HepG2 (cell line): ENCODE results near the gene EPHA2. TPM values are rescaled to one million over a fixed set of nuclear protein-coding genes. Genes with fewer than 3 reads are reported as not detected.

ENCODE experiments used
- ATAC-seq: fragments of 200-7000 bp; cut with Tn5 transposase; 3 replicates; pipeline ENCODE4 v1.9.1; 2020; ENCODE audit warnings: mild to moderate bottlenecking, moderate library complexity
- BruUV-seq: library from RNA; stranded (reverse); fragments of 400-500 nt; replicated peaks from 2 replicates; lab custom pipeline; 2021; lab: Mats Ljungman, UMichigan
- CTCF ChIA-PET: fragments of 300-600 bp; formaldehyde crosslinking; extraction: SDS; loops from one replicate; lab custom pipeline; 2021; ENCODE audit warnings: low total read pairs, inconsistent platforms, low intra/inter-chr PET ratio; lab: Yijun Ruan, JAX
- POLR2A ChIA-PET: fragments of 350-600 bp; sonication (Branson Sonifier 250); formaldehyde crosslinking; loops from one replicate; lab custom pipeline; 2020; ENCODE audit warnings: antibody characterized with exemption, inconsistent platforms; lab: Yijun Ruan, JAX
- DNase-seq: peaks from one replicate; pipeline ENCODE4 v3.0.0-alpha.2; 2015; ENCODE audit warnings: low spot score
- FAIRE-seq: peaks from 3 replicates; lab custom pipeline; 2011; peaks lifted over from hg19 to GRCh38; lab: Jason Lieb, UNC
- H2AFZ ChIP-seq: one replicate; pipeline ENCODE4 v1.6.1; 2011; ENCODE audit warnings: low read length, inconsistent platforms
- H3K27ac ChIP-seq: fragments of 300-600 bp; 3 replicates; pipeline ENCODE4 v1.8.0; 2011; ENCODE audit warnings: mixed run types, mild to moderate bottlenecking, mixed read lengths, low read length, inconsistent platforms; ENCODE audit not compliant: insufficient read depth; ENCODE audit errors: extremely low read length
- H3K27me3 ChIP-seq, 2 experiments: fragments of 200-600 bp in 1 of 2; 2 replicates in 1 of 2; 3 replicates in 1 of 2; pipeline versions ENCODE4 v1.6.0 to v1.8.0; 2011; ENCODE audit warnings: low read length in 2 of 2, mild to moderate bottlenecking in 2 of 2, moderate library complexity in 2 of 2, inconsistent platforms in 1 of 2; ENCODE audit not compliant: insufficient read depth in 2 of 2, control insufficient read depth in 1 of 2
- H3K36me3 ChIP-seq, 2 experiments: fragments of 200-600 bp in 1 of 2; replicated peaks in 1 of 2; 2 replicates in 1 of 2; 3 replicates in 1 of 2; pipeline versions ENCODE4 v1.5.1 to v1.8.0; 2011; ENCODE audit warnings: low read length in 2 of 2, inconsistent platforms in 1 of 2; ENCODE audit not compliant: insufficient read depth in 2 of 2, control insufficient read depth in 1 of 2
- H3K4me1 ChIP-seq: 2 replicates; pipeline ENCODE4 v1.5.1; 2012; ENCODE audit warnings: low read length, inconsistent platforms; ENCODE audit not compliant: insufficient read depth
- H3K4me2 ChIP-seq: 2 replicates; pipeline ENCODE4 v1.6.0; 2011; ENCODE audit warnings: low read depth, low read length, inconsistent platforms
- H3K4me3 ChIP-seq, 3 experiments: fragments of 200-600 bp in 1 of 3; sonication (generic), shearing (Covaris generic) in 1 of 3; replicated peaks in 1 of 3; 2 replicates each; pipeline ENCODE4 v1.5.1; 2011 to 2016; ENCODE audit warnings: low read length in 3 of 3, inconsistent platforms in 2 of 3, low read depth in 2 of 3, mild to moderate bottlenecking in 2 of 3, control low read depth in 1 of 3, mixed read lengths in 1 of 3; ENCODE audit not compliant: insufficient read depth in 1 of 3
- H3K79me2 ChIP-seq: one replicate; pipeline ENCODE4 v1.6.1; 2011; ENCODE audit warnings: low read length, inconsistent platforms; ENCODE audit not compliant: insufficient read depth
- H3K9ac ChIP-seq: 2 replicates; pipeline ENCODE4 v1.6.0; 2011; ENCODE audit warnings: mild to moderate bottlenecking, low read depth, low read length, inconsistent platforms; ENCODE audit not compliant: insufficient read depth
- H3K9me3 ChIP-seq: 2 replicates; pipeline ENCODE4 v1.5.1; 2012; ENCODE audit warnings: mild to moderate bottlenecking, low read length
- H4K20me1 ChIP-seq: 2 replicates; pipeline ENCODE4 v1.6.0; 2011; ENCODE audit warnings: inconsistent platforms, mild to moderate bottlenecking, low read length, moderate library complexity; ENCODE audit not compliant: insufficient read depth
- ATF3 ChIP-seq: sonication (generic); formaldehyde crosslinking; IDR thresholded peaks from 2 replicates; pipeline ENCODE4 v1.4.0; 2020; ENCODE audit warnings: missing genetic modification reagents
- CBX1 ChIP-seq: IDR thresholded peaks from one replicate; pipeline ENCODE4 v1.6.1; 2016; ENCODE audit warnings: antibody characterized with exemption, low read depth
- CC2D1A ChIP-seq: sonication (generic); formaldehyde crosslinking; IDR thresholded peaks from 2 replicates; pipeline ENCODE4 v1.8.1; 2023; ENCODE audit warnings: mild to moderate bottlenecking, missing genetic modification reagents
- FOXC1 ChIP-seq: sonication (generic); formaldehyde crosslinking; IDR thresholded peaks from 2 replicates; pipeline ENCODE4 v1.8.0; 2022; ENCODE audit warnings: mild to moderate bottlenecking, missing genetic modification reagents, borderline replicate concordance
- HCFC1 ChIP-seq: fragments of 150-350 bp; IDR thresholded peaks from 2 replicates; pipeline ENCODE4 v1.6.1; 2014; ENCODE audit warnings: low read depth, low read length
- KLF16 ChIP-seq, 2 experiments: sonication (generic) in 1 of 2; formaldehyde crosslinking in 1 of 2; IDR thresholded peaks; 2 replicates each; pipeline versions ENCODE4 v1.6.1 to v1.8.0; 2016 to 2023; ENCODE audit warnings: missing genetic modification reagents in 2 of 2, missing compliant biosample characterization in 1 of 2
- NR0B2 ChIP-seq: sonication (generic); formaldehyde crosslinking; IDR thresholded peaks from 2 replicates; pipeline ENCODE4 v1.4.0; 2020; ENCODE audit warnings: mild to moderate bottlenecking, missing genetic modification reagents
- POGZ ChIP-seq: sonication (generic); formaldehyde crosslinking; IDR thresholded peaks from 2 replicates; pipeline ENCODE4 v1.4.0; 2020; ENCODE audit warnings: mild to moderate bottlenecking, missing genetic modification reagents
- RCOR2 ChIP-seq: IDR thresholded peaks from 2 replicates; pipeline ENCODE4 v1.6.1; 2016; ENCODE audit warnings: missing biosample characterization, missing genetic modification reagents
- SNAI1 ChIP-seq: sonication (generic); formaldehyde crosslinking; IDR thresholded peaks from 2 replicates; pipeline ENCODE4 v1.5.0; 2020; ENCODE audit warnings: mild to moderate bottlenecking, missing genetic modification reagents, borderline replicate concordance
- TCF7L2 ChIP-seq: IDR thresholded peaks from 2 replicates; pipeline ENCODE4 v1.6.1; 2011; ENCODE audit warnings: mild to moderate bottlenecking, low read depth, low read length, moderate library complexity
- U2AF2 ChIP-seq: fragments of 200-400 bp; formaldehyde crosslinking; IDR thresholded peaks from 2 replicates; pipeline ENCODE4 v1.6.1; 2017; ENCODE audit warnings: low read depth, mild to moderate bottlenecking, low read length
- ZNF549 ChIP-seq: sonication (generic); formaldehyde crosslinking; IDR thresholded peaks from 2 replicates; pipeline ENCODE4 v1.5.0; 2020; ENCODE audit warnings: missing genetic modification reagents
- ZNF879 ChIP-seq: sonication (generic); formaldehyde crosslinking; IDR thresholded peaks from 2 replicates; pipeline ENCODE4 v1.8.1; 2023; ENCODE audit warnings: missing genetic modification reagents
- WGBS: methylation state at CpG from one replicate; pipeline ENCODE4 v1.1.6; 2017; ENCODE audit warnings: low lambda C conversion rate; 5-methylcytosine and 5-hydroxymethylcytosine counted together
- in situ Hi-C: cut with HindIII; loops from 2 replicates; pipeline ENCODE4 v1.10.0; 2017; ENCODE audit warnings: low pct_unique_long_range_greater_than_20kb; ENCODE audit not compliant: extremely low pct_ligation_motif_present
- intact Hi-C: fragments of 100-400 bp; cut with micrococcal nuclease; formaldehyde crosslinking; loops from one replicate; pipeline ENCODE4 v1.10.0; 2022; ENCODE audit not compliant: unreplicated experiment
- polyA plus RNA-seq, 8 experiments: library from polyadenylated mRNA; depleted of rRNA in 3 of 8; stranded (reverse) in 7 of 8; unstranded in 1 of 8; fragments of >200 nt; fragmentation: Illumina TruSeq in 4 of 8; extraction: Trizol in 4 of 8; gene quantifications; 2 replicates each; pipeline versions ENCODE4 v1.2.1 to v1.2.3, GENCODE V29; 2011 to 2016; ENCODE audit warnings: low read depth in 4 of 8, missing spikeins in 1 of 8, mixed read lengths in 1 of 8; ENCODE audit not compliant: insufficient read depth in 1 of 8
- total RNA-seq, 5 experiments: library from RNA; depleted of rRNA; stranded (reverse); fragments of >200 nt; fragmentation: Illumina TruSeq; extraction: Trizol; gene quantifications; 2 replicates each; pipeline ENCODE4 v1.2.3, GENCODE V29; 2016; ENCODE audit warnings: low read depth in 1 of 5
- TF ChIP-seq, protein P1 (sequence below): sonication (generic); formaldehyde crosslinking; IDR thresholded peaks from 2 replicates; pipeline ENCODE4 v1.4.0; 2020; ENCODE audit warnings: mild to moderate bottlenecking, missing genetic modification reagents
- TF ChIP-seq, protein P2 (sequence below): sonication (generic); formaldehyde crosslinking; IDR thresholded peaks from 2 replicates; pipeline ENCODE4 v1.5.0; 2020; ENCODE audit warnings: mild to moderate bottlenecking, missing genetic modification reagents, borderline replicate concordance

Gene EPHA2
- total and polyA plus RNA-seq, 2 of the 13 experiments (the other 11 are each of a cell fraction or from before 2014, with no cell fraction given): 33.6 to 53.6 TPM

GRCh38 chr1:16143005-16143565 lies 12.8 kb downstream of the EPHA2 start:
- H2AFZ ChIP-seq: no peak overlapping the region
- POLR2A ChIA-PET: interaction anchor here (1.0 to 6.2 kb wide), 9 partner anchors 12 to 66 kb away, joined by 3 to 120 read pairs (median 13); partner anchors contain the start of gene EPHA2
- TF ChIP-seq, protein P1, sequence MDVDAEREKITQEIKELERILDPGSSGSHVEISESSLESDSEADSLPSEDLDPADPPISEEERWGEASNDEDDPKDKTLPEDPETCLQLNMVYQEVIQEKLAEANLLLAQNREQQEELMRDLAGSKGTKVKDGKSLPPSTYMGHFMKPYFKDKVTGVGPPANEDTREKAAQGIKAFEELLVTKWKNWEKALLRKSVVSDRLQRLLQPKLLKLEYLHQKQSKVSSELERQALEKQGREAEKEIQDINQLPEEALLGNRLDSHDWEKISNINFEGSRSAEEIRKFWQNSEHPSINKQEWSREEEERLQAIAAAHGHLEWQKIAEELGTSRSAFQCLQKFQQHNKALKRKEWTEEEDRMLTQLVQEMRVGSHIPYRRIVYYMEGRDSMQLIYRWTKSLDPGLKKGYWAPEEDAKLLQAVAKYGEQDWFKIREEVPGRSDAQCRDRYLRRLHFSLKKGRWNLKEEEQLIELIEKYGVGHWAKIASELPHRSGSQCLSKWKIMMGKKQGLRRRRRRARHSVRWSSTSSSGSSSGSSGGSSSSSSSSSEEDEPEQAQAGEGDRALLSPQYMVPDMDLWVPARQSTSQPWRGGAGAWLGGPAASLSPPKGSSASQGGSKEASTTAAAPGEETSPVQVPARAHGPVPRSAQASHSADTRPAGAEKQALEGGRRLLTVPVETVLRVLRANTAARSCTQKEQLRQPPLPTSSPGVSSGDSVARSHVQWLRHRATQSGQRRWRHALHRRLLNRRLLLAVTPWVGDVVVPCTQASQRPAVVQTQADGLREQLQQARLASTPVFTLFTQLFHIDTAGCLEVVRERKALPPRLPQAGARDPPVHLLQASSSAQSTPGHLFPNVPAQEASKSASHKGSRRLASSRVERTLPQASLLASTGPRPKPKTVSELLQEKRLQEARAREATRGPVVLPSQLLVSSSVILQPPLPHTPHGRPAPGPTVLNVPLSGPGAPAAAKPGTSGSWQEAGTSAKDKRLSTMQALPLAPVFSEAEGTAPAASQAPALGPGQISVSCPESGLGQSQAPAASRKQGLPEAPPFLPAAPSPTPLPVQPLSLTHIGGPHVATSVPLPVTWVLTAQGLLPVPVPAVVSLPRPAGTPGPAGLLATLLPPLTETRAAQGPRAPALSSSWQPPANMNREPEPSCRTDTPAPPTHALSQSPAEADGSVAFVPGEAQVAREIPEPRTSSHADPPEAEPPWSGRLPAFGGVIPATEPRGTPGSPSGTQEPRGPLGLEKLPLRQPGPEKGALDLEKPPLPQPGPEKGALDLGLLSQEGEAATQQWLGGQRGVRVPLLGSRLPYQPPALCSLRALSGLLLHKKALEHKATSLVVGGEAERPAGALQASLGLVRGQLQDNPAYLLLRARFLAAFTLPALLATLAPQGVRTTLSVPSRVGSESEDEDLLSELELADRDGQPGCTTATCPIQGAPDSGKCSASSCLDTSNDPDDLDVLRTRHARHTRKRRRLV (CRISPR knock-in tag): 0 out of 2 replicates have a peak, but pooled peaks have one; percentile 31
- TF ChIP-seq KLF16 (CRISPR knock-in tag; IDR thresholded peaks at IDR 0.05): no peak
- TF ChIP-seq RCOR2: no peak
- TF ChIP-seq, protein P2, sequence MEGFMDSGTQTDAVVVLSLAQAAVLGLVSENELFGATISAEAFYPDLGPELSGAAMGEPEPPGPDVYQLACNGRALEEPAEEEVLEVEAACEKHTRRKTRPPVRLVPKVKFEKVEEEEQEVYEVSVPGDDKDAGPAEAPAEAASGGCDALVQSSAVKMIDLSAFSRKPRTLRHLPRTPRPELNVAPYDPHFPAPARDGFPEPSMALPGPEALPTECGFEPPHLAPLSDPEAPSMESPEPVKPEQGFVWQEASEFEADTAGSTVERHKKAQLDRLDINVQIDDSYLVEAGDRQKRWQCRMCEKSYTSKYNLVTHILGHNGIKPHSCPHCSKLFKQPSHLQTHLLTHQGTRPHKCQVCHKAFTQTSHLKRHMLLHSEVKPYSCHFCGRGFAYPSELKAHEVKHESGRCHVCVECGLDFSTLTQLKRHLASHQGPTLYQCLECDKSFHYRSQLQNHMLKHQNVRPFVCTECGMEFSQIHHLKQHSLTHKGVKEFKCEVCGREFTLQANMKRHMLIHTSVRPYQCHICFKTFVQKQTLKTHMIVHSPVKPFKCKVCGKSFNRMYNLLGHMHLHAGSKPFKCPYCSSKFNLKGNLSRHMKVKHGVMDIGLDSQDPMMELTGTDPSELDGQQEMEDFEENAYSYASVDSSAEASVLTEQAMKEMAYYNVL (CRISPR knock-in tag): peak; percentile 75; the same call in 1 of the 2 replicates
- TF ChIP-seq SNAI1 (CRISPR knock-in tag): 0 out of 2 replicates have a peak, but pooled peaks have one; percentile 44
- no peak for TF ChIP-seq CC2D1A (CRISPR knock-in tag)
- TF ChIP-seq U2AF2: no peak
- TF ChIP-seq CBX1: no peak
- no peak for TF ChIP-seq FOXC1
- TF ChIP-seq ZNF879: no peak
- TF ChIP-seq ATF3 (CRISPR knock-in tag): peak; percentile 45; the same call in 1 of the 2 replicates
- no peak for TF ChIP-seq ZNF549 (CRISPR knock-in tag)
- TF ChIP-seq HCFC1: no peak
- 0 out of 2 replicates have a peak, but pooled peaks have one; percentile 36 for TF ChIP-seq NR0B2 (CRISPR knock-in tag)
- no peak for TF ChIP-seq TCF7L2
- TF ChIP-seq POGZ (CRISPR knock-in tag): peak; percentile 19; the same call in 1 of the 2 replicates

More at GRCh38 chr1:16143005-16143565, 12.8 kb downstream of the EPHA2 start:
- no peaks in the 10 kb centered on the region for H3K27me3 ChIP-seq
- in situ Hi-C loops (no loop called here), intact Hi-C loops (loop anchor here (10.0 kb wide), 1 partner anchor 68 kb away; the partner anchor contains the start of gene FAM131C)
- no TSS peak for BruUV-seq
- peak overlapping the region; percentile 78; the same call in 1 of the 2 replicates for H3K4me2 ChIP-seq
- peaks cover 80% of the 10 kb centered on the region for H3K79me2 ChIP-seq
- H3K4me3 ChIP-seq: peak overlapping the region in 1 of 3 experiments; percentile 41; a peak in 1 of 6 replicates
- peaks cover 41 to 63% of the 10 kb centered on the region in 2 experiments for H3K36me3 ChIP-seq
- no peak for FAIRE-seq
- no peak for ATAC-seq
- no peaks in the 10 kb centered on the region for H3K9me3 ChIP-seq
- CTCF ChIA-PET: interaction anchor here (1.4 kb wide), 1 partner anchor 45 kb away, joined by 7 read pairs; no protein-coding TSS in a partner anchor
- no peak for DNase-seq
- 97% methylated on average over 7 of the region's 7 CpGs for WGBS
- peak overlapping the region; percentile 76 for H3K27ac ChIP-seq
- peak overlapping the region; percentile 36; the same call in 1 of the 2 replicates for H3K9ac ChIP-seq
- H3K4me1 ChIP-seq: peaks cover 85% of the 10 kb centered on the region
- peaks cover 67% of the 10 kb centered on the region for H4K20me1 ChIP-seq
